Epithelial cell of proximal tubule (primary cell): ENCODE measurements around the gene ZMIZ1. TPM values are rescaled to one million over a fixed set of nuclear protein-coding genes. Genes with fewer than 3 reads are reported as not detected.

Experiments
- DNase-seq: peaks from one replicate; pipeline ENCODE4 v3.0.0-alpha.2; 2011; ENCODE audit warnings: low read depth
- H3K4me3 ChIP-seq: 2 replicates; pipeline ENCODE4 v1.5.1; 2011; ENCODE audit warnings: low read depth, mild to moderate bottlenecking, low read length
- CTCF ChIP-seq: conservative IDR thresholded peaks from 2 replicates; pipeline ENCODE4 v1.5.1; 2012; ENCODE audit warnings: low read depth, mild to moderate bottlenecking, low read length
- total RNA-seq: library from RNA; depleted of rRNA; stranded (reverse); fragments of >200 nt; gene quantifications from 2 replicates; pipeline ENCODE4 v1.2.3, GENCODE V29; 2015

ZMIZ1 gene
- total RNA-seq, 1 donor from 2014 or later = 21.4 TPM

- no peak for DNase-seq
- peak overlapping the region; percentile 31 for H3K4me3 ChIP-seq
- TF ChIP-seq CTCF = peak; percentile 39
Observed at GRCh38 chr10:79072994-79073645, 4.4 kb downstream of the ZMIZ1 start.

GRCh38 chr10:79073784-79074432, 5.1 kb downstream of the ZMIZ1 start:
- TF ChIP-seq CTCF = no peak

GRCh38 chr10:79074732-79075131, 6.0 kb downstream of the ZMIZ1 start:
- no peak for TF ChIP-seq CTCF
- no peak overlapping the region for H3K4me3 ChIP-seq
- no peak for DNase-seq

More at GRCh38 chr10:79073784-79074432, 5.1 kb downstream of the ZMIZ1 start:
- DNase-seq = no peak
- peak overlapping the region; percentile 31 for H3K4me3 ChIP-seq

GRCh38 chr10:79075418-79075817, 6.7 kb downstream of the ZMIZ1 start:
- H3K4me3 ChIP-seq = no peak overlapping the region
- no peak for DNase-seq
- TF ChIP-seq CTCF = no peak

GRCh38 chr10:79077488-79078173, 8.9 kb downstream of the ZMIZ1 start:
- H3K4me3 ChIP-seq = no peak overlapping the region
- TF ChIP-seq CTCF = no peak
- DNase-seq = no peak

GRCh38 chr10:79078367-79079053, 9.7 kb downstream of the ZMIZ1 start:
- H3K4me3 ChIP-seq = no peak overlapping the region
- TF ChIP-seq CTCF = no peak
- DNase-seq = no peak
